HCT116 (cell line): Measurements from ENCODE around the gene GTF3C2. TPM values are rescaled to one million over a fixed set of nuclear protein-coding genes. Genes with fewer than 3 reads are reported as not detected.

Experiments
- ATAC-seq: fragments of 200-7000 bp; cut with Tn5 transposase; 2 replicates; pipeline ENCODE4 v1.9.1; 2020; ENCODE audit warnings: mild to moderate bottlenecking, moderate library complexity
- BruUV-seq: library from RNA; stranded (reverse); fragments of 400-500 nt; replicated peaks from 2 replicates; lab custom pipeline; 2021; lab: Mats Ljungman, UMichigan
- CTCF ChIA-PET: fragments of 300-600 bp; sonication (Branson Sonifier 250); formaldehyde crosslinking; loops from one replicate; lab custom pipeline; 2021; ENCODE audit warnings: antibody characterized with exemption; lab: Charles Lee
- POLR2A ChIA-PET: fragments of 300-600, 350-600 bp; sonication (Branson Sonifier 250); formaldehyde crosslinking; loops from one replicate; lab custom pipeline; 2021; ENCODE audit warnings: antibody characterized with exemption; lab: Charles Lee
- RAD21 ChIA-PET, 2 experiments: fragments of 300-600 bp; sonication (Branson Sonifier 250); formaldehyde crosslinking; loops; one replicate each; lab custom pipeline; 2023; ENCODE audit warnings: low total read pairs in 2 of 2; ENCODE audit not compliant: uncharacterized antibody in 2 of 2, unreplicated experiment in 2 of 2, low non-redundant PET in 1 of 2; lab: Charles Lee
- DNase-seq: peaks from one replicate; pipeline ENCODE4 v3.0.0-alpha.2; 2010; ENCODE audit warnings: low read depth, low spot score
- H2AFZ ChIP-seq: fragments of 200-600 bp; shearing (Covaris generic), sonication (generic); 2 replicates; pipeline ENCODE4 v1.6.1; 2017; ENCODE audit warnings: low read depth, mixed run types, mixed read lengths, antibody characterized with exemption, low read length; ENCODE audit not compliant: poor library complexity, severe bottlenecking
- H3K27ac ChIP-seq: 2 replicates; pipeline ENCODE4 v1.5.1; 2012; ENCODE audit warnings: low read depth, low read length
- H3K27me3 ChIP-seq: fragments of 200-600 bp; sonication (generic); 2 replicates; pipeline ENCODE4 v1.6.1; 2016; ENCODE audit warnings: mixed run types, low read length, mixed read lengths; ENCODE audit not compliant: insufficient read depth
- H3K36me3 ChIP-seq, 2 experiments: fragments of 200-500 bp in 1 of 2; fragments of 200-600 bp in 1 of 2; sonication (Bioruptor generic) in 1 of 2; sonication (generic) in 1 of 2; 2 replicates each; pipeline versions ENCODE4 v1.5.1 to v1.6.1; 2014 to 2016; ENCODE audit warnings: low read length in 2 of 2, inconsistent platforms in 1 of 2, mixed read lengths in 1 of 2, mixed run types in 1 of 2; ENCODE audit not compliant: insufficient read depth in 2 of 2, control insufficient read depth in 1 of 2
- H3K4me1 ChIP-seq, 2 experiments: fragments of 200-600 bp in 1 of 2; sonication (generic) in 1 of 2; 2 replicates each; pipeline versions ENCODE4 v1.5.1 to v1.6.1; 2012 to 2017; ENCODE audit warnings: low read length in 2 of 2, inconsistent platforms in 1 of 2, mild to moderate bottlenecking in 1 of 2, mixed read lengths in 1 of 2, mixed run types in 1 of 2, moderate library complexity in 1 of 2; ENCODE audit not compliant: insufficient read depth in 2 of 2, control insufficient read depth in 1 of 2
- H3K4me2 ChIP-seq: fragments of 200-600 bp; sonication (generic); 2 replicates; pipeline ENCODE4 v1.6.1; 2017; ENCODE audit warnings: mixed run types, low read length, mixed read lengths
- H3K4me3 ChIP-seq, 2 experiments: fragments of 200-600 bp in 1 of 2; sonication (generic) in 1 of 2; replicated peaks in 1 of 2; 2 replicates each; pipeline ENCODE4 v1.5.1; 2011 to 2016; ENCODE audit warnings: low read length in 2 of 2, control low read depth in 1 of 2, low read depth in 1 of 2, mild to moderate bottlenecking in 1 of 2, mixed read lengths in 1 of 2, mixed run types in 1 of 2
- H3K79me2 ChIP-seq: fragments of 200-600 bp; sonication (generic); 2 replicates; pipeline ENCODE4 v1.6.1; 2017; ENCODE audit warnings: mild to moderate bottlenecking, mixed run types, low read length, moderate library complexity, mixed read lengths; ENCODE audit not compliant: insufficient read depth
- H3K9ac ChIP-seq: fragments of 200-600 bp; sonication (generic); 2 replicates; pipeline ENCODE4 v1.6.1; 2016; ENCODE audit warnings: low read length, mixed read lengths
- H3K9me2 ChIP-seq: fragments of 200-600 bp; sonication (generic), shearing (Covaris generic); 2 replicates; pipeline ENCODE4 v1.6.1; 2017; ENCODE audit warnings: mixed run types, mild to moderate bottlenecking, moderate library complexity; ENCODE audit not compliant: insufficient read depth
- H3K9me3 ChIP-seq, 2 experiments: fragments of 200-500 bp in 1 of 2; fragments of 200-600 bp in 1 of 2; sonication (Bioruptor generic) in 1 of 2; sonication (generic) in 1 of 2; 2 replicates each; pipeline ENCODE4 v1.6.1; 2014 to 2017; ENCODE audit warnings: low read length in 2 of 2, mixed read lengths in 2 of 2, inconsistent platforms in 1 of 2, low read depth in 1 of 2, mild to moderate bottlenecking in 1 of 2, mixed run types in 1 of 2, moderate library complexity in 1 of 2; ENCODE audit not compliant: control insufficient read depth in 1 of 2, insufficient read depth in 1 of 2
- H4K20me1 ChIP-seq: fragments of 200-600 bp; sonication (generic), shearing (Covaris generic); 2 replicates; pipeline ENCODE4 v1.6.1; 2017; ENCODE audit warnings: mixed run types, mild to moderate bottlenecking, moderate library complexity; ENCODE audit not compliant: insufficient read depth
- ATF3 ChIP-seq: IDR thresholded peaks from 2 replicates; pipeline ENCODE4 v1.6.1; 2012
- CBX3 ChIP-seq: IDR thresholded peaks from 2 replicates; pipeline ENCODE4 v1.6.1; 2012; ENCODE audit warnings: low read depth
- CEBPB ChIP-seq: IDR thresholded peaks from 2 replicates; pipeline ENCODE4 v1.6.1; 2012; ENCODE audit warnings: low read depth
- EGR1 ChIP-seq: IDR thresholded peaks from 2 replicates; pipeline ENCODE4 v1.6.1; 2012; ENCODE audit warnings: low read depth
- EZH2 ChIP-seq: fragments of 200-600 bp; sonication (generic); IDR thresholded peaks from 2 replicates; pipeline ENCODE4 v1.6.1; 2017; ENCODE audit warnings: antibody characterized with exemption, mixed run types
- FOSL1 ChIP-seq: IDR thresholded peaks from 2 replicates; pipeline ENCODE4 v1.6.1; 2012; ENCODE audit warnings: low read depth
- POLR2AphosphoS5 ChIP-seq: IDR thresholded peaks from 2 replicates; pipeline ENCODE4 v1.6.1; 2011; ENCODE audit warnings: mild to moderate bottlenecking, low read depth, low read length, moderate library complexity
- RAD21 ChIP-seq: IDR thresholded peaks from 2 replicates; pipeline ENCODE4 v1.6.1; 2012; ENCODE audit warnings: low read depth, mild to moderate bottlenecking
- REST ChIP-seq: IDR thresholded peaks from 2 replicates; pipeline ENCODE4 v1.6.1; 2012; ENCODE audit warnings: low read depth
- SIN3A ChIP-seq: IDR thresholded peaks from 2 replicates; pipeline ENCODE4 v1.6.1; 2012; ENCODE audit warnings: low read depth
- SRF ChIP-seq: IDR thresholded peaks from 2 replicates; pipeline ENCODE4 v1.6.1; 2012; ENCODE audit warnings: low read depth
- TCF7L2 ChIP-seq: IDR thresholded peaks from 2 replicates; pipeline ENCODE4 v1.7.0; 2011; ENCODE audit warnings: borderline replicate concordance, inconsistent platforms; ENCODE audit not compliant: insufficient read depth, insufficient read length; ENCODE audit errors: extremely low read depth
- YY1 ChIP-seq: IDR thresholded peaks from 2 replicates; pipeline ENCODE4 v1.6.1; 2011; ENCODE audit warnings: low read length, low read depth, moderate library complexity, mild to moderate bottlenecking; ENCODE audit not compliant: insufficient replicate concordance; ENCODE audit errors: extremely low read depth
- ZBTB33 ChIP-seq: IDR thresholded peaks from 2 replicates; pipeline ENCODE4 v1.6.1; 2011; ENCODE audit warnings: mild to moderate bottlenecking, low read length, moderate library complexity; ENCODE audit not compliant: insufficient replicate concordance; ENCODE audit errors: extremely low read depth
- intact Hi-C: fragments of 100-400 bp; cut with micrococcal nuclease; formaldehyde crosslinking; loops from 2 replicates; pipeline ENCODE4 v1.10.0; 2022
- total RNA-seq: library from RNA; stranded (reverse); gene quantifications from one replicate; pipeline ENCODE4 v1.2.1, GENCODE V29; 2021; ENCODE audit not compliant: unreplicated experiment
- TF ChIP-seq, protein P1 (sequence below): IDR thresholded peaks from 2 replicates; pipeline ENCODE4 v1.6.1; 2012
- TF ChIP-seq, protein P2 (sequence below), 3 experiments: fragments of 200-600 bp in 1 of 3; sonication (generic) in 1 of 3; IDR thresholded peaks in 2 of 3; conservative IDR thresholded peaks in 1 of 3; 2 replicates each; pipeline ENCODE4 v1.5.1; 2012 to 2017; ENCODE audit warnings: low read depth in 2 of 3, low read length in 2 of 3, antibody characterized with exemption in 1 of 3, borderline replicate concordance in 1 of 3, control low read depth in 1 of 3, mild to moderate bottlenecking in 1 of 3, mixed read lengths in 1 of 3, mixed run types in 1 of 3, moderate library complexity in 1 of 3; ENCODE audit not compliant: insufficient read depth in 1 of 3

Gene GTF3C2
- total RNA-seq, 1 experiment from 2014 or later, result 88.2 TPM

DNA sequence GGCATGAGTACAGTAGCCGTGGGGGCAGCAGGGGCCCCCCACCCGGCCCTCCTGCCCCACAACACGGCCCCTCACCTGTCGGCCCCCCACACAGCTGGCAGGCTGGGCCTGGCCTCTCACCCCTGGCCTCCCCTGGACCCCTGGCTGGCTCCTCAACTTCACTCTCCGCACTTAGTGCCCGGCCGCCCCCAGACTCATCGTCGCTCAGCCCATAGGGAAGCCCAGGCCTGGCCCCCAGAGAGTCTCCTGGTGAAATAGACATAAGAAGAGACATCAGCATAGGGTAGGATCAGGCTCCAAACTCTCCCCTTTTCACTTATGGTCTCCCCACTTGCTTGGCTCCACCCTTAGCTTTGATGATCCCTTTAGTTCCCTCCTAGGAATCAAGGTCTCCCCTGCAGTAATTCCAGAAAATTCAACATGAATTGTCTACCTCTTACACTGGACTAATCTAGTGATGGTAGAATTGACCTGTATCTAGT lies 22.3 kb upstream of the GTF3C2 start:
- RAD21 ChIA-PET, result no interaction called here
- H3K9ac ChIP-seq, result peak overlapping the region; percentile 80
- ATAC-seq (no peak), DNase-seq (no peak)
- no peaks in the 10 kb centered on the region for H3K27me3 ChIP-seq
- no peaks in the 10 kb centered on the region for H3K9me2 ChIP-seq
- H3K4me2 ChIP-seq, result peak overlapping the region; percentile 99
- peak overlapping the region in 1 of 2 experiments; percentile 72; a peak in 1 of 4 replicates for H3K4me3 ChIP-seq
- peaks cover 3 to 27% of the 10 kb centered on the region in 2 experiments; a peak in 3 of 4 replicates for H3K4me1 ChIP-seq
- intact Hi-C loops, result no loop called here
- no peaks in the 10 kb centered on the region for H4K20me1 ChIP-seq
- POLR2A ChIA-PET, result interaction anchor here (1.7 kb wide), 1 partner anchor 9 kb away, joined by 5 read pairs; the partner anchor contains the start of gene EIF2B4
- peaks cover 18% of the 10 kb centered on the region for H3K79me2 ChIP-seq
- BruUV-seq, result no TSS peak
- no peak overlapping the region for H2AFZ ChIP-seq
- H3K27ac ChIP-seq, result peak overlapping the region; percentile 3
- H3K36me3 ChIP-seq, result peaks cover 27 to 58% of the 10 kb centered on the region in 2 experiments; a peak in 3 of 4 replicates
- H3K9me3 ChIP-seq, result no peaks in the 10 kb centered on the region
- CTCF ChIA-PET, result interaction anchor here (1.0 to 2.0 kb wide), 2 partner anchors 7 to 76 kb away, joined by 3 to 6 read pairs; no protein-coding TSS in a partner anchor
- no peak for TF ChIP-seq EZH2
- no peak for TF ChIP-seq RAD21
- TF ChIP-seq SRF, result no peak
- TF ChIP-seq SIN3A, result no peak
- TF ChIP-seq, protein P1, sequence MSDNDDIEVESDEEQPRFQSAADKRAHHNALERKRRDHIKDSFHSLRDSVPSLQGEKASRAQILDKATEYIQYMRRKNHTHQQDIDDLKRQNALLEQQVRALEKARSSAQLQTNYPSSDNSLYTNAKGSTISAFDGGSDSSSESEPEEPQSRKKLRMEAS, result no peak
- TF ChIP-seq CBX3, result no peak
- TF ChIP-seq EGR1, result no peak
- no peak; the same call in none of the 2 replicates for TF ChIP-seq POLR2AphosphoS5
- no peak for TF ChIP-seq FOSL1
- TF ChIP-seq CEBPB, result no peak
- TF ChIP-seq TCF7L2, result no peak
- TF ChIP-seq ATF3, result no peak
- no peak for TF ChIP-seq ZBTB33
- TF ChIP-seq YY1, result no peak
- no peak for TF ChIP-seq REST
- TF ChIP-seq, protein P2, sequence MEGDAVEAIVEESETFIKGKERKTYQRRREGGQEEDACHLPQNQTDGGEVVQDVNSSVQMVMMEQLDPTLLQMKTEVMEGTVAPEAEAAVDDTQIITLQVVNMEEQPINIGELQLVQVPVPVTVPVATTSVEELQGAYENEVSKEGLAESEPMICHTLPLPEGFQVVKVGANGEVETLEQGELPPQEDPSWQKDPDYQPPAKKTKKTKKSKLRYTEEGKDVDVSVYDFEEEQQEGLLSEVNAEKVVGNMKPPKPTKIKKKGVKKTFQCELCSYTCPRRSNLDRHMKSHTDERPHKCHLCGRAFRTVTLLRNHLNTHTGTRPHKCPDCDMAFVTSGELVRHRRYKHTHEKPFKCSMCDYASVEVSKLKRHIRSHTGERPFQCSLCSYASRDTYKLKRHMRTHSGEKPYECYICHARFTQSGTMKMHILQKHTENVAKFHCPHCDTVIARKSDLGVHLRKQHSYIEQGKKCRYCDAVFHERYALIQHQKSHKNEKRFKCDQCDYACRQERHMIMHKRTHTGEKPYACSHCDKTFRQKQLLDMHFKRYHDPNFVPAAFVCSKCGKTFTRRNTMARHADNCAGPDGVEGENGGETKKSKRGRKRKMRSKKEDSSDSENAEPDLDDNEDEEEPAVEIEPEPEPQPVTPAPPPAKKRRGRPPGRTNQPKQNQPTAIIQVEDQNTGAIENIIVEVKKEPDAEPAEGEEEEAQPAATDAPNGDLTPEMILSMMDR (IDR thresholded peaks at IDR 0.05 in 2 of 3, conservative IDR thresholded peaks at IDR 0.05 in 1 of 3; ENCODE audit: borderline replicate concordance in 1 of 3, insufficient read depth in 1 of 3, low read depth in 2 of 3, low read length in 2 of 3), result no peak
